NCI-H526 (cell line): ENCODE measurements around the gene ZNF532.
"Not testable (repeated sequence)": the region's sequence is repeated elsewhere in the genome, so short reads cannot be mapped to it uniquely, and the experiment has no call there.

ENCODE experiments used
- DNase-seq, 2 experiments: peaks; one replicate each; lab custom pipeline; 2025; lab: John Stamatoyannopoulos, UW

ZNF532 gene

GRCh38 chr18:58864146-58865032, at the start of gene ZNF532:
Gene ZNF532 (plus strand): TSS chr18:58864877. CDS start in a region left out here.
- DNase-seq = peak; percentile 85 to 89

- no peak for DNase-seq
Measured at GRCh38 chr18:58819051-58819450, 45.6 kb upstream of the ZNF532 start.

GRCh38 chr18:58820251-58820650, 44.4 kb upstream of the ZNF532 start:
- no peak for DNase-seq

- DNase-seq = no peak
Measured at GRCh38 chr18:58822944-58823343, 41.7 kb upstream of the ZNF532 start.

GRCh38 chr18:58823412-58823811, 41.3 kb upstream of the ZNF532 start:
- no peak for DNase-seq

- DNase-seq = not testable (repeated sequence)
Measured at GRCh38 chr18:58826926-58827325, 37.8 kb upstream of the ZNF532 start.

- no peak for DNase-seq
Measured at GRCh38 chr18:58827428-58827827, 37.2 kb upstream of the ZNF532 start.

GRCh38 chr18:58827886-58828285, 36.8 kb upstream of the ZNF532 start:
- DNase-seq = no peak

- DNase-seq = no peak
Measured at GRCh38 chr18:58828399-58829121, 36.1 kb upstream of the ZNF532 start.

- DNase-seq = no peak
Measured at GRCh38 chr18:58829263-58829662, 35.4 kb upstream of the ZNF532 start.

- not testable (repeated sequence) for DNase-seq
Measured at GRCh38 chr18:58829886-58830285, 34.8 kb upstream of the ZNF532 start.

GRCh38 chr18:58831606-58832005, 33.1 kb upstream of the ZNF532 start:
- DNase-seq = no peak

- peak in 1 of 2 experiments; percentile 38 for DNase-seq
Measured at GRCh38 chr18:58838165-58838860, 26.4 kb upstream of the ZNF532 start.

- DNase-seq = peak in 1 of 2 experiments; percentile 40
Measured at GRCh38 chr18:58838946-58839345, 25.7 kb upstream of the ZNF532 start.

GRCh38 chr18:58842978-58843687, 21.5 kb upstream of the ZNF532 start:
- no peak for DNase-seq

- no peak for DNase-seq
Measured at GRCh38 chr18:58843688-58844035, 21.0 kb upstream of the ZNF532 start.

- DNase-seq = no peak
Measured at GRCh38 chr18:58844871-58845270, 19.8 kb upstream of the ZNF532 start.

GRCh38 chr18:58845928-58846724, 18.6 kb upstream of the ZNF532 start:
- peak; percentile 75 to 80 for DNase-seq

GRCh38 chr18:58847383-58848071, 17.1 kb upstream of the ZNF532 start:
- DNase-seq = no peak

- DNase-seq = no peak
Measured at GRCh38 chr18:58848685-58849084, 16.0 kb upstream of the ZNF532 start.
